GM10266 (cell line): ENCODE data around the gene SH3RF1.

Experiments used
- DNase-seq: peaks from one replicate; pipeline ENCODE4 v3.0.0; 2012; ENCODE audit errors: extremely low spot score
- TF ChIP-seq, protein P1 (sequence below): IDR thresholded peaks from 2 replicates; pipeline ENCODE4 v1.5.1; 2012; ENCODE audit warnings: mild to moderate bottlenecking, low read depth; ENCODE audit not compliant: control insufficient read depth, insufficient read depth; ENCODE audit errors: missing control alignments

The SH3RF1 gene

GRCh38 chr4:169059306-169060211 is 211.2 kb downstream of the SH3RF1 start:
- TF ChIP-seq, protein P1, sequence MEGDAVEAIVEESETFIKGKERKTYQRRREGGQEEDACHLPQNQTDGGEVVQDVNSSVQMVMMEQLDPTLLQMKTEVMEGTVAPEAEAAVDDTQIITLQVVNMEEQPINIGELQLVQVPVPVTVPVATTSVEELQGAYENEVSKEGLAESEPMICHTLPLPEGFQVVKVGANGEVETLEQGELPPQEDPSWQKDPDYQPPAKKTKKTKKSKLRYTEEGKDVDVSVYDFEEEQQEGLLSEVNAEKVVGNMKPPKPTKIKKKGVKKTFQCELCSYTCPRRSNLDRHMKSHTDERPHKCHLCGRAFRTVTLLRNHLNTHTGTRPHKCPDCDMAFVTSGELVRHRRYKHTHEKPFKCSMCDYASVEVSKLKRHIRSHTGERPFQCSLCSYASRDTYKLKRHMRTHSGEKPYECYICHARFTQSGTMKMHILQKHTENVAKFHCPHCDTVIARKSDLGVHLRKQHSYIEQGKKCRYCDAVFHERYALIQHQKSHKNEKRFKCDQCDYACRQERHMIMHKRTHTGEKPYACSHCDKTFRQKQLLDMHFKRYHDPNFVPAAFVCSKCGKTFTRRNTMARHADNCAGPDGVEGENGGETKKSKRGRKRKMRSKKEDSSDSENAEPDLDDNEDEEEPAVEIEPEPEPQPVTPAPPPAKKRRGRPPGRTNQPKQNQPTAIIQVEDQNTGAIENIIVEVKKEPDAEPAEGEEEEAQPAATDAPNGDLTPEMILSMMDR: no peak

GRCh38 chr4:169058312-169058711 is 212.4 kb downstream of the SH3RF1 start:
- no peak for DNase-seq
- TF ChIP-seq, protein P1: no peak

More at GRCh38 chr4:169059306-169060211, 211.2 kb downstream of the SH3RF1 start:
- DNase-seq: no peak

DNA sequence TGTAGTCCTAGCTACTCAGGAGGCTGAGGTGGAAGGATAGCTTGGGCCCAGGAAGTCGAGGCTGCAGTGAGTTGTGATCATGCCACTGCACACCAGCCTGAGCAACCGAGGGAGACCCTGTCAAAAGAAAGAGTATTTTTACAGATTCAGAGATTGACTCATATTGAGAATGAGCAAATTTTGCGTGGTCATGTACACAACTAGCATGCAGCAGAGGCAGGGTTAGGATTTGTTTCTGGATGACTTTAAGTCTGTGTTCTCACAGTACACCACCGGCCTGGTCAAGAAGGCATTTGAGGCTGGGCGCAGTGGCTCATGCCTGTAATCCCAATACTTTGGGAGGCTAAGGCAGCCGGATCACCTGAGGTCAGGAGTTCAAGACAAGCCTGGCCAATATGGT is 215.9 kb downstream of the SH3RF1 start:
- DNase-seq: no peak
- TF ChIP-seq, protein P1: no peak

- no peak for DNase-seq
- TF ChIP-seq, protein P1: no peak
These were observed 218.2 kb downstream of the SH3RF1 start for GRCh38 chr4:169052594-169052945.

GRCh38 chr4:169051761-169052593 is 218.8 kb downstream of the SH3RF1 start:
- no peak for DNase-seq
- TF ChIP-seq, protein P1: no peak

DNA sequence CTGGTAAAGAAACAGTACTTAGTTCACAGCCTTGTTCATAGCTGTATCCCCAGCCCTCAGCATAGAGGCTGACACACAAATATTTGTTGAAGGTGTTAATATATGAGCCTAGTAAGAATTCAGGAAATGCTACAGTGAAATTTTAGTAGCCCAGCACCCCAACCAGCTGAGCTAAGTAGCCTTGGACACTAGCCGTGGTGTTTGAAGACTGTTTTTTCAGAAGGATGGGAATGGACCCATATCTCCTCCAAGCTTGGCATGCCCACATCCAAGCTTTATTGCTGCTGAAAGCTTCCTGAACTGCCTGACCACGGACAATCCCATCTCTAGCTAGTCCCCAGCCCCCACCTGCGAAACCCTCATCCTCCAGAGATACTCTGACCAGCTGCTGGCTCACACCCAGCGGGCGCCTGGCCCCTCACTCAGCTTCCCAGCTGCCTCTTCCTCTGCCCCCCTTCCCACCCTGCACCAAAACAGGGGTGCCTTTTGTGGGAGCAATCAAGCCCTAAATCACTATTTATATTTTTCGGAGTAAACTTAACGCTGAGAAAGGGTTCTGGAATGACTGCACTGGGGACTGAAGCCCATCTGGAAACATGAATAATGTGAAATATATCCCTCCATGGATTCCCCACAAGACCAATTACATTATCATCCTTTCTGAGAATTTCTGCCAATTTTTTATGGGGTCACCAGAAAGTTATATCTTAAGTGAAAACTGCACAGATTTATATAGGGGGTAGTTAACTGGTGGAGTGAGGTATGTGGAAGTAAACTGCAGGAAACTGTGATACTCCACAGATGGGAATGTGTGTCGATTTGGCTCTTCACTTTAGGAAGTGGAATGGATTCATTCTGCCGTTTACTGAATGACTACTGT is 219.6 kb downstream of the SH3RF1 start:
- TF ChIP-seq, protein P1: no peak
- no peak for DNase-seq
